Panc1 (cell line): ENCODE results near the gene COL26A1. TPM values are rescaled to one million over a fixed set of nuclear protein-coding genes. Genes with fewer than 3 reads are reported as not detected.

Experiments used
- ATAC-seq: fragments of 200-7000 bp; cut with Tn5 transposase; 2 replicates; pipeline ENCODE4 v1.9.1; 2020; ENCODE audit warnings: mild to moderate bottlenecking, moderate library complexity
- BruUV-seq: library from RNA; stranded (reverse); fragments of 400-500 nt; replicated peaks from 2 replicates; lab custom pipeline; 2021; lab: Mats Ljungman, UMichigan
- CTCF ChIA-PET: fragments of 300-600 bp; sonication (Branson Sonifier 250); formaldehyde crosslinking; loops from one replicate; lab custom pipeline; 2022; ENCODE audit warnings: antibody characterized with exemption; lab: Charles Lee
- POLR2A ChIA-PET: fragments of 300-600 bp; sonication (Branson Sonifier 250); formaldehyde crosslinking; loops from one replicate; lab custom pipeline; 2022; ENCODE audit warnings: antibody characterized with exemption; lab: Charles Lee
- DNase-seq: peaks from one replicate; pipeline ENCODE4 v3.0.0-alpha.2; 2010; ENCODE audit warnings: low read depth, low spot score
- H3K27ac ChIP-seq: 2 replicates; pipeline ENCODE4 v1.5.1; 2011; ENCODE audit warnings: mild to moderate bottlenecking, low read length, inconsistent platforms
- H3K27me3 ChIP-seq: fragments of 200-500 bp; sonication (Bioruptor generic); 2 replicates; pipeline ENCODE4 v1.6.0; 2014; ENCODE audit warnings: low read length, inconsistent platforms; ENCODE audit not compliant: control insufficient read depth, insufficient read depth
- H3K36me3 ChIP-seq: fragments of 200-500 bp; sonication (Bioruptor generic); 2 replicates; pipeline ENCODE4 v1.5.1; 2014; ENCODE audit warnings: inconsistent platforms, mild to moderate bottlenecking, low read length, moderate library complexity; ENCODE audit not compliant: control insufficient read depth, insufficient read depth
- H3K4me1 ChIP-seq: 2 replicates; pipeline ENCODE4 v1.5.1; 2011; ENCODE audit warnings: inconsistent platforms, mild to moderate bottlenecking, low read length, moderate library complexity; ENCODE audit not compliant: control insufficient read depth, insufficient read depth
- H3K4me3 ChIP-seq, 2 experiments: 2 replicates each; pipeline ENCODE4 v1.5.1; 2011 to 2012; ENCODE audit warnings: low read depth in 2 of 2, low read length in 2 of 2, mild to moderate bottlenecking in 2 of 2, inconsistent platforms in 1 of 2, moderate library complexity in 1 of 2
- H3K9me3 ChIP-seq: fragments of 200-500 bp; sonication (Bioruptor generic); 2 replicates; pipeline ENCODE4 v1.5.1; 2014; ENCODE audit warnings: low read depth, mild to moderate bottlenecking, inconsistent platforms, low read length, moderate library complexity; ENCODE audit not compliant: control insufficient read depth, insufficient read depth
- POLR2AphosphoS5 ChIP-seq: IDR thresholded peaks from 2 replicates; pipeline ENCODE4 v1.6.1; 2012; ENCODE audit warnings: mild to moderate bottlenecking, low read depth, low read length, moderate library complexity
- SIN3A ChIP-seq: IDR thresholded peaks from 2 replicates; pipeline ENCODE4 v1.6.1; 2012; ENCODE audit warnings: low read depth, mild to moderate bottlenecking, low read length, moderate library complexity, borderline replicate concordance; ENCODE audit not compliant: insufficient read depth
- TCF7L2 ChIP-seq: IDR thresholded peaks from 2 replicates; pipeline ENCODE4 v1.6.1; 2011; ENCODE audit warnings: mild to moderate bottlenecking, low read depth, low read length, inconsistent platforms
- in situ Hi-C: cut with HindIII; loops from 2 replicates; pipeline ENCODE4 v1.10.0; 2016; ENCODE audit warnings: low sequenced_read_pairs, low pct_unique_long_range_greater_than_20kb
- intact Hi-C: fragments of 100-400 bp; cut with micrococcal nuclease; formaldehyde crosslinking; loops from one replicate; pipeline ENCODE4 v1.10.0; 2022; ENCODE audit not compliant: unreplicated experiment
- total RNA-seq: library from RNA; stranded (reverse); gene quantifications from one replicate; pipeline ENCODE4 v1.2.1, GENCODE V29; 2021; ENCODE audit not compliant: unreplicated experiment
- TF ChIP-seq, protein P1 (sequence below): fragments of 450-650 bp; IDR thresholded peaks from 2 replicates; pipeline ENCODE4 v1.5.1; 2017; ENCODE audit warnings: mild to moderate bottlenecking
- TF ChIP-seq, protein P2 (sequence below), 2 experiments: IDR thresholded peaks; 2 replicates each; pipeline ENCODE4 v1.6.1; 2011 to 2012; ENCODE audit warnings: low read depth in 2 of 2, control low read depth in 1 of 2, low read length in 1 of 2, mild to moderate bottlenecking in 1 of 2, moderate library complexity in 1 of 2; ENCODE audit not compliant: insufficient read depth in 1 of 2

COL26A1 gene
- total RNA-seq, 1 experiment from 2014 or later, result 25.8 TPM

DNA sequence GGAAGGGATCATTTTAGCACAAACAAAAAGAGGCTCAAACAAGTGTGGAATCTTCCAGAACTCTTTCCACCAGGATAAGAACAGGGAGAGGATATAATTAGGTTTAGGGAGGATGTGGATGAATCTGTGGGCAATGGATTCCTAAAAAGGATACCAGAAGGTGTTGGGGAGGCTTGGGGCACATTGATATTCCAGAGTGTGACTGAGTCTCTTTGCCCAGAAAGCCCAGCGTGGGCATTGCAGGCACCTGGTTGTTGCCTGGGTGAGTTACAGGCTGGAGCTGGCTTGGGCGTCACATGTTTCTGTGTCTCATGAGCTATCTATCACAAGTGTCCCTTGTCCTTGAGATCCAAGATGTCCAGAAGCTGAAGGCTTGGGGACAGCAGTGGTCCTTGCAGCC lies 3.3 kb downstream of the COL26A1 start:
- CTCF ChIA-PET, result no interaction called here
- intact Hi-C loops, result loop anchor here (10.0 kb wide), 2 partner anchors 49 to 139 kb away; no protein-coding TSS in a partner anchor
- peaks cover 18% of the 10 kb centered on the region for H3K4me1 ChIP-seq

DNA sequence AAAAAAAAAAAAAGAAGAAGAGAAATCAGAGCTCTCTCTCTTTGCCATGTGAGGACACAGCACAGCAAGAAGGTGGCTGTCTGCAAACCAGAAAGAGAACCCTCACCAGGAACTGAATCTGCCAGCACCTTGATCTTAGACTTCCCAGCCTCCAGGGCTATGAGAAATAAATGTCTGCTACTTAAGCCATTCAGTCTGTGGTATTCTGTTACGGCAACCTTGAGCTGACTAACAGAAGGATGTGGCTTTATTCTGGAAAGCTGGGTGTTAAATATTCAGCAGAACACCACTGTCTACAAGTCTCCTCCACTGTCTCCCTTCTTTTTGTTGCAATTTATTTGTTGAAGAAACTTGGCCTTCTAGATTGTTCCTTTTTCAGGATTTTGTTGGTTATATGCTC lies 5.0 kb downstream of the COL26A1 start:
- POLR2A ChIA-PET, result no interaction called here
- DNase-seq (no peak), ATAC-seq (no peak)
- in situ Hi-C loops (no loop called here), intact Hi-C loops (loop anchor here (10.0 kb wide), 2 partner anchors 47 to 137 kb away; no protein-coding TSS in a partner anchor)
- no TSS peak for BruUV-seq
- Histone ChIP-seq H3K9me3 (no peaks in the 10 kb centered on the region), H3K27me3 (no peaks in the 10 kb centered on the region), H3K27ac (peak overlapping the region; percentile 2; the same call in 1 of the 2 replicates), H3K36me3 (no peaks in the 10 kb centered on the region), H3K4me3 (no peak overlapping the region), H3K4me1 (peaks cover 18% of the 10 kb centered on the region)
- CTCF ChIA-PET, result interaction anchor here (2.0 kb wide), 1 partner anchor 44 kb away, joined by 5 read pairs; no protein-coding TSS in a partner anchor
- TF ChIP-seq POLR2AphosphoS5 (no peak), SIN3A (no peak), TCF7L2 (no peak)
- TF ChIP-seq, protein P1, sequence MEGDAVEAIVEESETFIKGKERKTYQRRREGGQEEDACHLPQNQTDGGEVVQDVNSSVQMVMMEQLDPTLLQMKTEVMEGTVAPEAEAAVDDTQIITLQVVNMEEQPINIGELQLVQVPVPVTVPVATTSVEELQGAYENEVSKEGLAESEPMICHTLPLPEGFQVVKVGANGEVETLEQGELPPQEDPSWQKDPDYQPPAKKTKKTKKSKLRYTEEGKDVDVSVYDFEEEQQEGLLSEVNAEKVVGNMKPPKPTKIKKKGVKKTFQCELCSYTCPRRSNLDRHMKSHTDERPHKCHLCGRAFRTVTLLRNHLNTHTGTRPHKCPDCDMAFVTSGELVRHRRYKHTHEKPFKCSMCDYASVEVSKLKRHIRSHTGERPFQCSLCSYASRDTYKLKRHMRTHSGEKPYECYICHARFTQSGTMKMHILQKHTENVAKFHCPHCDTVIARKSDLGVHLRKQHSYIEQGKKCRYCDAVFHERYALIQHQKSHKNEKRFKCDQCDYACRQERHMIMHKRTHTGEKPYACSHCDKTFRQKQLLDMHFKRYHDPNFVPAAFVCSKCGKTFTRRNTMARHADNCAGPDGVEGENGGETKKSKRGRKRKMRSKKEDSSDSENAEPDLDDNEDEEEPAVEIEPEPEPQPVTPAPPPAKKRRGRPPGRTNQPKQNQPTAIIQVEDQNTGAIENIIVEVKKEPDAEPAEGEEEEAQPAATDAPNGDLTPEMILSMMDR, result no peak
- TF ChIP-seq, protein P2, sequence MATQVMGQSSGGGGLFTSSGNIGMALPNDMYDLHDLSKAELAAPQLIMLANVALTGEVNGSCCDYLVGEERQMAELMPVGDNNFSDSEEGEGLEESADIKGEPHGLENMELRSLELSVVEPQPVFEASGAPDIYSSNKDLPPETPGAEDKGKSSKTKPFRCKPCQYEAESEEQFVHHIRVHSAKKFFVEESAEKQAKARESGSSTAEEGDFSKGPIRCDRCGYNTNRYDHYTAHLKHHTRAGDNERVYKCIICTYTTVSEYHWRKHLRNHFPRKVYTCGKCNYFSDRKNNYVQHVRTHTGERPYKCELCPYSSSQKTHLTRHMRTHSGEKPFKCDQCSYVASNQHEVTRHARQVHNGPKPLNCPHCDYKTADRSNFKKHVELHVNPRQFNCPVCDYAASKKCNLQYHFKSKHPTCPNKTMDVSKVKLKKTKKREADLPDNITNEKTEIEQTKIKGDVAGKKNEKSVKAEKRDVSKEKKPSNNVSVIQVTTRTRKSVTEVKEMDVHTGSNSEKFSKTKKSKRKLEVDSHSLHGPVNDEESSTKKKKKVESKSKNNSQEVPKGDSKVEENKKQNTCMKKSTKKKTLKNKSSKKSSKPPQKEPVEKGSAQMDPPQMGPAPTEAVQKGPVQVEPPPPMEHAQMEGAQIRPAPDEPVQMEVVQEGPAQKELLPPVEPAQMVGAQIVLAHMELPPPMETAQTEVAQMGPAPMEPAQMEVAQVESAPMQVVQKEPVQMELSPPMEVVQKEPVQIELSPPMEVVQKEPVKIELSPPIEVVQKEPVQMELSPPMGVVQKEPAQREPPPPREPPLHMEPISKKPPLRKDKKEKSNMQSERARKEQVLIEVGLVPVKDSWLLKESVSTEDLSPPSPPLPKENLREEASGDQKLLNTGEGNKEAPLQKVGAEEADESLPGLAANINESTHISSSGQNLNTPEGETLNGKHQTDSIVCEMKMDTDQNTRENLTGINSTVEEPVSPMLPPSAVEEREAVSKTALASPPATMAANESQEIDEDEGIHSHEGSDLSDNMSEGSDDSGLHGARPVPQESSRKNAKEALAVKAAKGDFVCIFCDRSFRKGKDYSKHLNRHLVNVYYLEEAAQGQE (IDR thresholded peaks at IDR 0.05; ENCODE audit: insufficient read depth in 1 of 2, low read depth in 2 of 2, low read length in 1 of 2), result no peak

More for the DNA sequence above, 3.3 kb downstream of the COL26A1 start:
- POLR2A ChIA-PET, result interaction anchor here (0.6 kb wide), 1 partner anchor 35 kb away, joined by 3 read pairs; no protein-coding TSS in a partner anchor
- Histone ChIP-seq H3K27me3 (no peaks in the 10 kb centered on the region), H3K4me3 (no peak overlapping the region), H3K9me3 (no peaks in the 10 kb centered on the region), H3K36me3 (no peaks in the 10 kb centered on the region), H3K27ac (peak overlapping the region; percentile 52; the same call in 1 of the 2 replicates)
- in situ Hi-C loops, result no loop called here
- ATAC-seq (no peak), DNase-seq (no peak)
- TF ChIP-seq SIN3A (no peak), TCF7L2 (no peak), POLR2AphosphoS5 (no peak)
- TF ChIP-seq, protein P1, result no peak
- TF ChIP-seq, protein P2 (IDR thresholded peaks at IDR 0.05; ENCODE audit: insufficient read depth in 1 of 2, low read depth in 2 of 2, low read length in 1 of 2), result no peak
- BruUV-seq, result no TSS peak
